Measurements from ENCODE around the gene UBE2K. TPM values are rescaled to one million over a fixed set of nuclear protein-coding genes. Genes with fewer than 3 reads are reported as not detected.
"Not testable (repeated sequence)": the region's sequence is repeated elsewhere in the genome, so short reads cannot be mapped to it uniquely, and the experiment has no call there.

UBE2K gene
- total RNA-seq, 2 donors from 2014 or later = 25.6 to 30.3 TPM

GRCh38 chr4:39700554-39700953 lies 2.6 kb downstream of the UBE2K start:
- 30% methylated on average over 3 of the region's 3 CpGs for WGBS
- H3K27me3 ChIP-seq (replicated peaks; ENCODE audit: insufficient read depth) = no peaks in the 10 kb centered on the region
- H3K9me3 ChIP-seq = no peaks in the 10 kb centered on the region
- TF ChIP-seq POLR2AphosphoS5 (IDR thresholded peaks at IDR 0.05) (no peak), CTCF (IDR thresholded peaks at IDR 0.05) (no peak), POLR2A (IDR thresholded peaks at IDR 0.05) (no peak)
- no peak overlapping the region for H3K4me3 ChIP-seq
- no peaks in the 10 kb centered on the region for H3K36me3 ChIP-seq
- DNase-seq (ENCODE audit: low spot score) = no peak
- no peak overlapping the region for H3K27ac ChIP-seq
- no peaks in the 10 kb centered on the region for H3K4me1 ChIP-seq (replicated peaks)
- intact Hi-C loops (cut with DNase I) = no loop called here

GRCh38 chr4:39702716-39703115 lies 4.8 kb downstream of the UBE2K start:
- Histone ChIP-seq H3K4me1 (replicated peaks) (no peaks in the 10 kb centered on the region), H3K27ac (no peak overlapping the region), H3K27me3 (replicated peaks; ENCODE audit: insufficient read depth) (no peaks in the 10 kb centered on the region), H3K9me3 (no peaks in the 10 kb centered on the region), H3K36me3 (no peaks in the 10 kb centered on the region), H3K4me3 (no peak overlapping the region)
- TF ChIP-seq POLR2AphosphoS5 (IDR thresholded peaks at IDR 0.05) (no peak), POLR2A (IDR thresholded peaks at IDR 0.05) (no peak), CTCF (IDR thresholded peaks at IDR 0.05) (no peak)
- WGBS = 100% methylated on average over 2 of the region's 2 CpGs
- no peak for DNase-seq (ENCODE audit: low spot score)
- intact Hi-C loops (cut with DNase I) = no loop called here

GRCh38 chr4:39704789-39705188 lies 6.9 kb downstream of the UBE2K start:
- H3K36me3 ChIP-seq; intact Hi-C loops (cut with DNase I); H3K4me1 ChIP-seq (replicated peaks); H3K27me3 ChIP-seq (replicated peaks; ENCODE audit: insufficient read depth); H3K4me3 ChIP-seq; H3K27ac ChIP-seq; DNase-seq (ENCODE audit: low spot score); H3K9me3 ChIP-seq: not testable (repeated sequence)
- 95% methylated on average over 13 of the region's 13 CpGs for WGBS

- H3K36me3 ChIP-seq = no peaks in the 10 kb centered on the region
- WGBS = 82% methylated on average over 6 of the region's 6 CpGs
- peak; percentile 14 for DNase-seq (ENCODE audit: low spot score)
- H3K4me3 ChIP-seq = no peak overlapping the region
- H3K27ac ChIP-seq = no peak overlapping the region
- intact Hi-C loops (cut with DNase I) = no loop called here
- TF ChIP-seq POLR2A (IDR thresholded peaks at IDR 0.05) = no peak
- TF ChIP-seq CTCF (IDR thresholded peaks at IDR 0.05) = no peak
- no peak for TF ChIP-seq POLR2AphosphoS5 (IDR thresholded peaks at IDR 0.05)
- no peaks in the 10 kb centered on the region for H3K4me1 ChIP-seq (replicated peaks)
- no peaks in the 10 kb centered on the region for H3K27me3 ChIP-seq (replicated peaks; ENCODE audit: insufficient read depth)
- H3K9me3 ChIP-seq = no peaks in the 10 kb centered on the region
Measured at GRCh38 chr4:39706334-39706733, 8.4 kb downstream of the UBE2K start.

GRCh38 chr4:39706741-39707511 lies 9.0 kb downstream of the UBE2K start:
- no peaks in the 10 kb centered on the region for H3K27me3 ChIP-seq (replicated peaks; ENCODE audit: insufficient read depth)
- H3K4me3 ChIP-seq = no peak overlapping the region
- H3K27ac ChIP-seq = no peak overlapping the region
- 88% methylated on average over 11 of the region's 11 CpGs for WGBS
- H3K4me1 ChIP-seq (replicated peaks) = no peaks in the 10 kb centered on the region
- intact Hi-C loops (cut with DNase I) = no loop called here
- no peak for TF ChIP-seq POLR2AphosphoS5 (IDR thresholded peaks at IDR 0.05)
- no peak for TF ChIP-seq CTCF (IDR thresholded peaks at IDR 0.05)
- no peak for TF ChIP-seq POLR2A (IDR thresholded peaks at IDR 0.05)
- no peaks in the 10 kb centered on the region for H3K9me3 ChIP-seq
- no peak for DNase-seq (ENCODE audit: low spot score)
- H3K36me3 ChIP-seq = no peaks in the 10 kb centered on the region
